NCI-H1105 (cell line): Measurements from ENCODE around the gene CYP4A22.
"Not testable (repeated sequence)": the region's sequence is repeated elsewhere in the genome, so short reads cannot be mapped to it uniquely, and the experiment has no call there.

ENCODE experiments used
- DNase-seq: peaks from one replicate; lab custom pipeline; 2025; lab: John Stamatoyannopoulos, UW

Gene CYP4A22

DNA sequence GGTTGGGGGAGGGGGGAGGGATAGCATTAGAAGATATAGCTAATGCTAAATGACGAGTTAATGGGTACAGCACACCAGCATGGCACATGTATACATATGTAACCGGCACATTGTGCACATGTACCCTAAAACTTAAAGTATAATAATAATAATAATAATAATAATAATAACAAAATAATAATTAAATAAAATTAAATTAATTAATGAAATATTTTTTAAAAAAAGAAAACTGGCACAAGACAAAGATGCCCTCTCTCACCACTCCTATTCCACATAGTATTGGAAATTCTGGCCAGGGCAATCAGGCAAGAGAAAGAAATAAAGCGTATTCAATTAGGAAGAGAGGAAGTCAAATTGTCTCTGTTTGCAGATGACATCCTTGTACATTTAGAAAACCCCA, 20.7 kb downstream of the CYP4A22 start:
- DNase-seq = not testable (repeated sequence)

DNA sequence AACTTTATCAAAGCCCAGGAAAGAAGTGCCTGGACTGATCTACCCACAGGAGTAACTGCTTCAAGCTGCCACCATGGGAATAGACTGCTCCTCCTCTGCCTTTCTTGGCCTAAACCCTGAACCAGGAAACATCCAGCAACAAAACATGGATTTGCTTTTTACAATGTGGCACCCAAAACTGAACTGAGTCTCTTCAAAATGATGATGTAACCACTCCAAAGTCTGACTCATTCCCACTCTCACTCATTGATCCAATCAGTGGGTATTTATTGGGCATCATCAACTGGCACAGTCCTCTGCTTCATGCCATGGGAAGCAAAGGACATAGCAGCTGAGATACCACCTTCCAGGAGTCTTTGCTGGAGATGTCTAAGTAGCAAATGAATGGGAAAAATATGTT, 23.5 kb downstream of the CYP4A22 start:
- no peak for DNase-seq

DNA sequence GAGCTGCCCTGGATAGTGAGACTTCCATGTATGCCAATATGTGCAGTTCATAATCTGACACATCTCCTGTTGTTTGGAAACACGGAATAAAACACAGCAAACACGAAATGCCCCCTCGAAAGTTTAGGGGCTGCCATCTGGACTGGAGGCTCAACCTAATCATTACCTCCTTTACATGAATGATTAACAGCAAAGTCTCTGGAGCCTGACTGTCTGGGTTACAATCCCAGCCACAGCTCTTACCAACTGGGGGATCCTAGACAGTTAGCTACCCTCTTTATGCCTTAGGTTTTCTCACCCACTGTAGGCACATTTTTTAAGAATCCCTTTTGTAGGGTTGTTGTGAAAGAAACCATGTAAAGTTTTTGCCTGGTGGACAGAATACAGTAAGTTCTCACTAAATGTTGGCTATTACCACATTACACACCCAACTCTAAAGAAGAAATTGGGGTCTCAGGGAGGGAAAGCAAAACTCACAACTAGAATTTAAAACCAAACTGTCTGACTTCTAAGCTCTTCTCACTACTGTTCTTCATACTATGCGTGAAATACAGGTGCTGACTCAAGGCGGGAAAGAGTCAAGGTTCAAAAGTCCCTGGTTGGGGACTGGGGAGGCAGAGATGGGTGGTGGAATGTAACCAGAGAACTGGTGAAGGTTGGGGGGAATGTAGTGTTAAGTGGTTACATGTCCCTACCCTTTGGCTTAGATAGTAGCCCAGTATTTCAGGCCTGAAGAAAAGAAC, 24.2 kb downstream of the CYP4A22 start:
- no peak for DNase-seq

DNA sequence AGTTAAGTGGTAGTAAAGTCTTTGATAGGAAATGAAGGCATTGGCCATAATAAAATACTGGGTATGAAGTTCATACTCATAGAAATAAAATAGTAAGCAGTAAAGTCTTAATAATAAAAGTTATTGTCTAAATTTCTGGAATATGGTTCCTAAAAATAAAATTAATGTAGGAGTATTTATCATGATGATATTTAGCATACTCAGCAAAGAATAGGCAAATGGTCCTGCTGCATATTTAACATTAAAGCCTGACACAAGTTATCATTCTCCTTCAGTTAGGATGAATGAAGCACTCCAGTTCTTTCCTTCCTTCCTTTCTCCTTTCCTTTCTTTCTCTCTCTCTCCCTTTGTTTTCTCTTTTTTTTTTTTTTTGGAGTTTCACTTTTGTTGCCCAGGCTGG, 27.3 kb downstream of the CYP4A22 start:
- no peak for DNase-seq

DNA sequence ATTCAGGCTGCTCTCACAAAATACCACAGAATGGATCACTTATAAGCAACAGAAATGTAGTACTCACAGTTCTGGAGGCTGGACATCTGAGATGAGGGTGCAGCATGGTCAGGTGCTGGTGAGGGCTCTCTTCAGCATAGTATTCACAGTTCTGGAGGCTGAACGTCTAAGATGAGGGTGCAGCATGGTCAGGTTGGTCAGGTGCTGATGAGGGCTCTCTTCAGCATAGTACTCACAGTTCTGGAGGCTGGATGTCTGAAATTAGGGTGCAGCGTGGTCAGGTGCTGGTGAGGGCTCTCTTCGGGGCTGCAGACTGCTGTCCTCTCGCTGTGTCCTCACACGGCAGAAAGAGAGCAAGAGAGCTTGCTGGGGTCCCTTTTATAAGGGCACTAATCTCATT, 35.5 kb downstream of the CYP4A22 start:
- DNase-seq = no peak

DNA sequence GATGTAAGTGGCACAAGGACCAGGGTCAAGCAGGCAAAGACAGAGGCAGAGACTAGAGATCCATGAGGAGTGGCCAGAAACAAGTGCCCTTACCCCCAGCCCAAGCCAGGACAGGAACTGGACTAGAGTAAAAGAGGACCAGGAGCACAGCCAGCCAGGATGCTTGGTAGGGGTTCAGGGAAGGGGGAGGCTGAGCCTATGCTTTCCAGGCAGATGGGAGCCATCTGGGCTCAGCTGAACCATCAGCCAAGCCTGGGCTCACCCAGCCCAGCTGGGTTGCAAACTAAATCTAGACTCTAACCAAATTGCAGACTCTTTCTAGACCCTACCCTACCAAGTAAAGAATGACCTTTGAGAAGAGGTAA, 37.4 kb downstream of the CYP4A22 start:
- no peak for DNase-seq

DNA sequence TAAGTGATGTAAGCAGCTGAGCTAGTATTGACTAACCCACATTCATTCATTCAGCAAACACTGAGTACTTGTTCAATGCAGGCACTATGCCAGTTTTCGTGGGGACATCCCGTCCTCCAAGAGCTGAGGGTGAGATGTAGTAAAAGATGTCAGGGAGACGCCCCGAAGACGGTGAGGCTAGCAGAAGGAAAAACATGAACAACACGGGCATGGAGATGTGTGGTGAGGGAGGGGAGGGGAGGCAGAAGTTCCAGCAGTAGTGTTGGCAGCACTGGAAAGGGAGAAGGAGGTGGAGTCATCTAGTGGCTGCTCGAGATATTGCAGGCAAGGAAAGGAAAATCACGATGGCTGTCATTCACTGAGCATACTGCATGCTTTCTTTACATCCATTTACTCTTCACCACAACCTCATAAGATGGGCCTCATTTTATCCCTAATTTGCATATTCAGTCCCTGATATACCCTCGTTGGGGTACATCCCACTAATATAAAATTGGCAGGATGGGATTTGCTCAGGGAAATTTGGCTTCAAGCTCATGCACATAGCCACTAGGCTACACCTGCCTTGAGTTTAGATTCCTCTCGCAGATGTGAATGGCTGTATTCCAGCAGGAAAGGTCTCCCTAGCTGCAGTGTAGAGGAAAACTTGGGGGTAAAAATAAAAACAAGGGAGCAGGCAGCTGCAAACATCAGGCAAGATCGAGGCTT, 38.1 kb downstream of the CYP4A22 start:
- peak; percentile 65 for DNase-seq

DNA sequence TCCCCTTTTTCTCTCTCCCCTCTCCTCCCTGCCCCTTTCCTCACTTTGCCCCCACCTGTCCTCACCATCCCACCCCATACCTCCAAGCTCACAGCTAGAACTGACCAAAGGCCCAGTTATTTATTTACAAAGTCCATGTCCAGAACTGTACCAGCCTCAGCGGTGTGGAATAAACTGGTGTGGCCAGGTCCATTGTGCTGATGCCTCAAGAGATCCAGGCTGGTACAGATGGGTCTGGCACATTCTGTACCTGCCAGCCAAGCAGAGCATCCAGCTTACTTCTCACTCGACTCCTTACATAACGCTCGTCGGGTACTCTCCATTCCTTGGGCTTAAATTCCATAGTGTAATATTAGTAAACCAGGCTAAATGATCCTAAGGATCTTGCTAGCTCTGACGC, 40.8 kb downstream of the CYP4A22 start:
- no peak for DNase-seq

DNA sequence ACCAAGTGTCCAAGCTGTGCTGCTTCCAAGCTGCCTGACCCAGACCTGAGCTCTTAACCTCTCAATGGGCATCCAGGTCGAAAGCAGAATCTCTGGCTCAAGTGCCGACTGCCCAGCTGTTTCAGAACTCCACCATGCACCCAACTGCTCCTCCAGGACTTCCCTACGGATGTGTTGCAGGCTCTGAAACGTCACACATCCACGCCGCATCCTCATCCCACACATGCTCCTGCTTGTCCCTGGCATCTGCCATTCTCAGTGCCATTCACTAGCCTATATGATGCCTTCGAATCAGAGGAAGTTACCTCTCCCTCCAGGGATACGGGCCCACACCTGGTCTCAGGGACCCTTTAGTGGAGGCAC, 41.4 kb downstream of the CYP4A22 start:
- no peak for DNase-seq

DNA sequence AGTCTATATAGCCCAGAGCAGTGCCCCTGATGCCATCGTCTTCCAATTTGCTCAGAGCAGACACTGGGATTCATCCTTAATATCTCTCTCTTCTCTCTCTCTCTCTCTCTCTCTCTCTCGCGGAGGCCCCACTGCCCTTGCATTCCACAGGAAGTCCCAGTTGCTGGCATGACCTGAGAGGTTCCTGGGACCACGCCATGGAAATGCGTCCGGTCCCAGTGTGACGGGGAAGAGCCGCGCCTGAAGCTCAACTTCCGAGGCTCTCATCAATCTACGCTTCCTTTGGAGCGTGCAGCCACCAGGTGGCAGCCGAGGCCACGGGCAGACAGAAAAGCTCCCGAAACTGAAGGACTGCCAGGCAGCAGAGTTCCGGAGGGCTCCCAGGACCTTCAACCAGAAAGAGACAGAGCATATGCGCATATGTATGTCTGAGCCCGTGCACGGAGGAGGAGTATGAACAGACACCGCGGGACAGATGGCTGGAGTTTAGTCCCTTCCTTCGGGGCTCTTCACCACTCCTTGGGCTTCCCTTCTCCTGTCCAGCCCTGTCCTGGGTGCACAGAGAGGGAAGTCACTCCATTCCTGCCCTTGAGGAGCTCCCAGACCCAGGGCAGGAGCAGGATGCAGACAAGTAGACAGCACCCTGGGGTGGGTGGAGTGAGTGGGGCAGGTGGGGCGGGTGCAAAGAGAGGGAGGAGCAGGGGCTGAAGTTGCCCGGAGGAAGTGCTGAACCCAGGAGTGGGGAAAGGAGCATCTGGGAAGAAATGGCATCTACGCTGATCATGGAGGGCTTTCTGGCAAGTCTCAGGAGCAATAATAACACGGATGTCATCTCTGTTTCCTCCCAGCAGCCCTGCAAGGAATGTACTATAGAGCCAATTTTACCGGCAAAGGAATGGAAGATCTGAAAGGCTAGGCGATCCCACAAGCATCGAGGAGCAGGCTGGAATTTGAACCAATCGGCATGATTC, 42.1 kb downstream of the CYP4A22 start:
- peak; percentile 90 for DNase-seq

DNA sequence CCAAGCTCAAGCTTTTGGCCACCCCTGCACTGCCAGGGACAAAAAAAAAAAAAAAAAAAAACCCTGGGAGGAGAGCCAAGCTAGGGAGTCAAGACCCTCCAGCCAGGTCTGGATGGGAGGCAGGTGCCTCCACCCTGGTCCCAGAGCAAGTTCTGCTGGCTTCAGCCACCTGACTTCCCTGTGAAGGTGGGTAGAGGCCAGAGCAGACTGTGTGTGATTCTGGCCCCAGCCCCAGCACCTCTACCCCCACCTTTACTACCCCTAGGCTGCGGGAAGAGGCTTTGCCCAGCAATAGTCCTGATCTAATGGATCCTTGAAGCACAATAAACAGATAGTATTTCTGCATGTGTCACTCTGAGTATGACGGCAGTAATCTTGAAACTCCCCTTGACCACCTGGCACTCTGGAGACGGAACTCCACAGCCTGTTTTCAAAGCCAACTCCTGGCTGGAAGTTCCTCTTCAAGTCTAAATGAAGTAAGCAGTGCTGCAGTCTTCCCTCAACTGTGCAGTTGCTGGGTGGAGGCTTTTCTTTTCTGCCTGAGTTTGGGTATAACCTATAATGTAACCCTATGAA, 42.8 kb downstream of the CYP4A22 start:
- peak; percentile 8 for DNase-seq

DNA sequence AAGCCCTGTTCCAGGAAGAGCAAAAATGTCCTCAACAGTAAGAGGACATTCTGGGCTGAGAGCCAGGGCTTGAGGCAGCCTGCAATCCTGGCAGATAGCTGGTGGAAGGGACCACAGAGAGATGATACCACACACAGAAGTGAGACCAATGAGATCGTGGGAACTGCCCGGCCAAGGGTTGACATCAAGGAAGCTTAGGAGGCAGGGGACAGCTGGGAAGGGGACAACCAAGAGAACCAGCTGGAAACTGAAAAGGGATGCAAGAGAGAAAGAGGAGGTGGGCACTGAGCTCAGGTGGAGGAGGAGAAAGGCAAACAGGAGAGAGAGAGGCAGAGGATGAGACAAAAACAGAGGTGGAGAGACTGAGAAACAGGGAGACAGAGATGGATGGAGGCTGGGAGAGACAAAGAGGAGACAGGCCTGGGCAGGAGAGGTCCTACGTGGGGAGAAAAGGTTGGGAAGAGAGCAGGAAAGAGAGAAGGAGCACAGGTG, 43.4 kb downstream of the CYP4A22 start:
- DNase-seq = no peak

DNA sequence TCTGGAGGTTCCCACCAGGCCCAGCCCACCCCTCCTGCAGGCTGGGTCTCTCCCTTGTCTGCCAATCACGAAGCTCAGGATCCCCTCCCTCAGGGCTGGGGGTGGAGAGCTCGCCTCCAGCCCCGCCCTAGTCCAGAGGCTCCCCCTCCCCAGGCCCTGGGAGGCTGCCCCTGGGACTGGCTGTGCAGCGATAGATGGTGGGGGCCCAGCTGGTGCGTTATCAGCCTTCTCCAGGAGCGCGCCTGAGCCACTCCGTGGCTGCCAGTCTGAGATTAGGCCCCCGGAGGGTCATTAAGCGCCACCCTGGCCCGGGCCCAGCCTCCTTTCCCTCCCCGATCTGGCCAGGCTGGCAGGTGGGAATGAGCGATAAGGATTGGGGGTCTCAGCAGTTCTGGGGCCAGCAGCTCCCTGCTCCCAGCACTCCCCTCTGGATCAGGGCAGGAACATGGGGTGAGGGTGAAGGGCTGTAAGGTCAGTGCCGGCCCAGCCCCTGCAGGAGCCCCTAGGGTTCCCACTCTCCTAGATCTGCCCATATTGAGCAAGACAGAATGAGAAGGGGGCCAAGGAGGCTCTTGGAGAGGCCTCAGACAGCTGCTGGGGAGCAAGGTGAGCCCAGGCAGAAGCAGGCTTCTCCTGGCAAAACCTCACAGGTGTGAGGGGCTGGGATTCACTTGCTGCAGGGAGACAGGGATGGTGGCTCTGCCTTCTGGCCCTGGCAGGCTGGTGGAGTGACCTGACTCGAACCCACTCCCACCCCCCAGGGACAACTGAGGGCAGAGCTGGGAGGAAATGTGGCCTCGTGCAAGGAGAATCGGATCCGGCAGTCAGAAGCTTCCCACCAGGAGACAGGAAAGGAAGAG, 44.1 kb downstream of the CYP4A22 start:
- DNase-seq = no peak

DNA sequence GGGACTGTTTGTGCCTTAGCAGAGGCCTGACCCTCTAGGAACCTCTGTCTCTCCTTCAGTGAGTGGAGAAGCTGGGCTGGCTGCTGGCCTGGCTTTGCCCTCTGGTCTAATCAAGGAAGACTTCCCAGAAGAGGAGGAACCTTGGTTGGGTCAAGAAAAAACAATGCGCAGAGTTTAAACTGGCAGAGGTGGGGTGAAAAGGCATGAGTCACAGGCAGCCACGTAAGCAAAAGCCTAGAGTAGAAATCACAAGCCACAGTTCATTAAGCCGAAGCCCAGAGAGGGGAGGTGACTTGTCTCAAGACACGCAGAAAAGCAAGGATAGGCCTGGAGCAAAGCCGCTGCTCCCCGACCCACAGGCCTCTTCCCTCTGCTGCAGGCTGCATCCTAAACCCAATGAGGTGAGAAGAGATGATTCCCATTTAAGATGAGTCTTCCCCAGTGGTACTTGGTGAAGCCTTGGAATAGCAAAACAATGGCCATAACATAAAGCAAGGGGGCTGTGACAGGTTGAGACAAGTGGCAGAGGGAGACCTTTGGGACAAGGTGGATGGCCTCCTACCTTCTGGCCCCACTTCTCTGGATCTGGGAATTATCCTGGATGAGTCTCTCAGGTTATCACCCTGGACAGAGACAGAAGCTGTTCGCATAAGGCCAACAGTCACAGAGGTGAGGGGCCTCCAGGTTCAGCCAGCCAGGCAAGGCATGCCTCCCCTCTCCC, 44.9 kb downstream of the CYP4A22 start:
- DNase-seq = no peak

DNA sequence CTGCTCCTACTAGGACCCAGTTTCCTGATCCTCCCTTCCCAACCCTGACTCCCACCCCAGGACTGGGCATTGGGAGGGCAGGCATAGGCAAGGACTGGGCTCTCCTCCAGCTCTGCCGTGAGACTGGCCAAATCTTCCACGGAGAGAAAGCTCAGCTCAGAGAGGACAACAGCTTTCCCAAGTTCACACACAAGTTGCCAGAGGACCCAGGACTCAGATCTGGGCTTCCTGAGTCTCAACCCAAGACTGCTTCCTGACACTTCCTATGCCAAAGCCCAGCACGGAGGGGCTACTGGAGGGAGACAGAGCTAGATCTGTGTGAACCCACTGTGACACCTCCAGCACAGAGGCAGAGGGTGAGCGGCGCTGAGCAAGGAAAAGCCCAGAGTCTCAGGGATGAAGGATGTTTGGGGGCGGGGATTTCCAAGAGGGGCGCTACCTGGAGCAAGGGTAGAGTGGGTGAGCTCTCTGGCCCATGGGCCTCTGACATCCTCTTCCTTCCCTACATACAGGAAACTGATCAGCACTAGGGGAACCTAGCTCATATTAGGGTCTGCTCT, 45.5 kb downstream of the CYP4A22 start:
- DNase-seq = no peak

DNA sequence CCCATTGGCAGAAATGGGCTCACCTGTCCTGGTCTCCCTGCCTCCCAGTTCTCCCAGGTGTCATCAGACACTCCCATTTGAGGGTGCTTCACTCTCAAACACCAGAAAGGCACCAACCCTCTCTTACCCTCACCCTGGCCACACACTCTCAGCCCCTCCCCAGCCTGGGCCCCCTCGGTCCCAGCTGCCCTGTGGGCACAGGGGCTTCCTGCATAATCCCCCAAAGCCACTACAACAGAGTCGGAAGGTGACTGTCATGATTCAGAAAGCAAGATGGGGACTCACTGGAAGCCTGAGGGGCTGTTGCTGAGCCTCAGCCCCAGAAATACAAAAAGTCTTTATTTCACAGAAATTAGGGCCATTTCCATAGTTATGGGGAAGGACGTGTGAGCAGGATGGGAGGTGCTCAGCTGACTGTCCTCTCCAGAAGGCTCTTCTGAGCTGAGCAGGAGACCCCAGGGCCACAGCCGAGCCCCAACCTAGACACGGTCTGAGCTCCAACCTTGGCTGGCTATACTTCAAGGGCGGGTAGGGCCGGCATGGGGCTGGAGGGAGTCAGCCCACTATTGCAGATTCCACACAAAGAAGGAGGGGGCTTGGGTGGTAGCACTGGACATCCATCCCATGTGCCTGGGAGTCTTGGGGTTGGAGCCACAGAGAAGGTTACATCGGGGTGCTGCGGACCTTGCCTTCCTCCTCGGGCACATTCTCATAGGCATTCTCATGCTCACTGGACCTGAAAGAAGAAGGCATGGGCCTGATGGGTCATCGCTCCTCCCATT, 46.3 kb downstream of the CYP4A22 start:
- no peak for DNase-seq

DNA sequence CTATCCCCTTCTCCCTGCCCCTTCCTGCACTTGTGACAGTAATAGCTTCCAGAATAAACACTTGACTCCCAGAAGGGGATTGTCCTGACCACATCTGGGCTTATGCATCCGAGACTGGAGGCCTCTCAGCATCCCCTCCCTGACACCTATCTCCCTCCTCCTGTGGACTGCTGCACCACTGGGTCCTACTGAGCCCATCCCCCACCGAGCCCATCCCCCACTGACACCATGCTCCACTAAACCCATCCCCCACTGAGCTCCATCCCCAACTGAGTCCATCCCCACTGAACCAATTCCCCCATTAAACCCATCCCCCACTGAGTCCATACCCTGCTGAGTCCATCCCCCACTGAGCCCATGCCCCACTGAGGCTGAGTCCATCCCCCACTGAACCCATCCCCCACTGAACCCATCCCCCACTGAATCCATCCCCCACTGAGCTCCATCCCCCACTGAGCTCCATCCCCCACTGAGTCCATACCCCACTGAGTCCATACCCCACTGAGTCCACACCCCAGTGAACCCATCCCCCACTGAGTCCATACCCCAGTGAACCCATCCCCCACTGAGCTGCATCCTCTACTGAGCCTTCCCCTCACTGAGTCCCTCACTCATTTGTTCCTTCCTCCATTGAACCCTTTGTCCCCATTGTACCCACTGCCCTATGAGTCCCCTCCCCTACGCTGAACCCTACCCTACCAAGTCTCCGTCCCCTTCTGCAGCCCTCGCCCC, 47.0 kb downstream of the CYP4A22 start:
- no peak for DNase-seq

DNA sequence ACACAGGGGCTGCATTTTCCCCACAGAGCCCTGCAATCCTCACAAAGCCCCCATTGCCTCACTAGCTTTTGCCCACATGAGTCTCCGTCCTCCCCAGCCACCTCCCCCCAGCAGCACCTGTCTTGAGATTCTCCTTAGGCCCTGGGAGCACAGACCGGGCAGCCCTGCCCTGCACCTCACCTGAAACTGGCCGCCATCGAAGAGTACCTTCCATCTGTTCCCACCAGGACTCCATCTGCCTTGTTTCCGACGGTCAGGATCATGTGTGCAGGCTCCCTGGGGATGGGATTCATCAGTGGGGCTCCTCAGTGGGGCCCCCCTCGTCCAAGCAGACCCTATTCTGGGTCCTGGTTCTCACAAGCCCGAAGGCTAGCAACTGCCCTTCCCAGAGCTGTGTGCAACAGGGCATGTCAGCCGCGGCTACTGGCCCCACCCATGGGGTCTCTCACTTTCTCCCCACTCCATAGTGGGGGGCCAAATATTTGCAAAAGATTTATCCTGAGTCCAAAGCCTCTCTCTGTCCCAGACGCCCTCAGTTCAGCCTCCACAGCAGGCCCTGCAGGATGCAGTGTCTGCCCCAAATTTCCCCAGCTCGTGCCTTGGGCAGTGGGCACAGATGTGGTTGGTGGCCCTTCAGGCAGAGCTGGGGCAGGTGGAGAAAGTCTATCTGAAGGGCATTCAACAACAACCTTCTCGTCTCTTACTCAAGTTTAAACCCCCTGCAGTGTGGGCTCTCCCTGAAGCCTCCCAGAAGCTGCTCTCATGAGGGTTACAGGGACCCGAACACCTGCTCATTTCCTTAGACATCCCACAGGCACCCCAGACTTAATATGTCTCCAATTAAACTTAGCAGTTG, 47.8 kb downstream of the CYP4A22 start:
- no peak for DNase-seq
